GM12872 (cell line): Measurements from ENCODE around the gene CPA1.

Experiments
- CTCF ChIP-seq: IDR thresholded peaks from 3 replicates; pipeline ENCODE4 v1.5.1; 2011; ENCODE audit warnings: low read depth, mild to moderate bottlenecking, low read length, moderate library complexity; ENCODE audit not compliant: insufficient read depth

The CPA1 gene

GRCh38 chr7:130379921-130380860, at the start of gene CPA1:
TSS of gene CPA1 (plus strand) at chr7:130380494. CDS start at chr7:130380521, 27 bp downstream.
- no peak for TF ChIP-seq CTCF

- TF ChIP-seq CTCF: no peak
Observed at GRCh38 chr7:130332259-130333053, 47.8 kb upstream of the CPA1 start.

- TF ChIP-seq CTCF: no peak
Observed at GRCh38 chr7:130333832-130334231, 46.5 kb upstream of the CPA1 start.

DNA sequence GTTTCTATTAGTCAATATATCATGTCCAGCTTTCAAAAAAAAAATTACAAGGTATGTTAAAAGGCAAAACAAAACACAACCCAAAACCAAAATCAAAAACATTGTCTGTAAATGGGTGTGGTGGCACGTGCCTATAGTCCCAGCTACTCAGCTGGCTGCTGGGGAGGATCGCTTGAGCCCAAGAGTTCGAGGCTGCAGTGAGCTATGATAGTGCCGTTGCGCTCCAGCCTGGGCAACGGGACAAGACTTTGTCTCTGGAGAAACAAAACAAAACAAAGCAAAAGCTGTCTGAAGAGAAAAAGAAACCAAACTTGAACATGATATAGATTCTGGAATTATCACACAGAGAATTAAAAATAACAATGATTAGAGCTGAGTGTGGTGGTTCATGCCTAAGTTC, 46.0 kb upstream of the CPA1 start:
- TF ChIP-seq CTCF: no peak

DNA sequence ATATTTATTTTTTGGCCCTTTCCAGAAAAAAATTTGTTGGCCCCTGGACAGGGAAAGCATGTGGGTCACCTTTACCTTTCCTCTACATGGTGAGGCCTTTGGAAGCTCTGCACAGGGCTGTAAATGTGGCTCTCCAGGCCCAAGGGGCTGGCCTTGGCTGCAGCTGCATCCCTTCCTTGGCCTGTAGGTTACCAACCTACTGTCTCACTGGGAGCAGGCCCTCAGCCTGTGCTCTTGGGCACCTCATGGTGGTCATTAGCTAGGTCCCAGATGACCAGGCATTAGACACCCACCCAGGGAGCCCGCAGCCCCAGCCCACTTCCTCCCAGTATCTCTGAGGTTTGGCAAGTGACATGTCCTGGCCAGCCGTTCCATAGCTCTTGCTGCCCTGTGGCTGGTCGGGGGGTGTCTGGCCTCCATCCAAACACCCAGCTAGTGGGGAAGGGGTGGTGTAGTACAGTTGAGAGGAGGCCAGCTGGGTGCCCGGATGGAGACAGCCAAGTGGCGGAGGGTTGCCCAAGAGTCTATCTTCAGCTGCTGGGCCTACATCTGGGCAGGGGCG, 42.8 kb upstream of the CPA1 start:
- no peak for TF ChIP-seq CTCF

- TF ChIP-seq CTCF: no peak
Observed at GRCh38 chr7:130338233-130338632, 42.1 kb upstream of the CPA1 start.

DNA sequence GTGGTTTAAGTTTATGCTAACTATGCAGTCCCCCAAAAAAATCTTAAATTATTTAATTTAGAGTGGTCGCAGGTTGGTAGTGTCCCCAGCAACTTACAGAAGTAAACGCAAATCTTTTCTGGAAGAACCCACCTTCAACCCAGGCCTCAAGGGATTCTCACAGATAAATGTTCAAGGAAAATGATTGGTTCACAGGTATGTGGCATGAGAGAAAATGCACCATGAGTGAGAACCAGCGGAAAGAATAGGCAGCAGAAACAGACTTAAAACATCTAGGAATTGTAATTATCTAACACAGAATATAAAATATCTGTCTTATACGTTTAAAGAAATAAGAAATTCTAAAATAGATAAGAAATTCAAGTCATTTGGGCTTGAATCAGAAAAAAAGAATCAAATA, 38.4 kb upstream of the CPA1 start:
- TF ChIP-seq CTCF: no peak
